ENCODE results near the gene TAF15. TPM values are rescaled to one million over a fixed set of nuclear protein-coding genes. Genes with fewer than 3 reads are reported as not detected.

Gene TAF15
- total and polyA plus RNA-seq, 4 donors = 88.5 to 138 (median 114) TPM

DNA sequence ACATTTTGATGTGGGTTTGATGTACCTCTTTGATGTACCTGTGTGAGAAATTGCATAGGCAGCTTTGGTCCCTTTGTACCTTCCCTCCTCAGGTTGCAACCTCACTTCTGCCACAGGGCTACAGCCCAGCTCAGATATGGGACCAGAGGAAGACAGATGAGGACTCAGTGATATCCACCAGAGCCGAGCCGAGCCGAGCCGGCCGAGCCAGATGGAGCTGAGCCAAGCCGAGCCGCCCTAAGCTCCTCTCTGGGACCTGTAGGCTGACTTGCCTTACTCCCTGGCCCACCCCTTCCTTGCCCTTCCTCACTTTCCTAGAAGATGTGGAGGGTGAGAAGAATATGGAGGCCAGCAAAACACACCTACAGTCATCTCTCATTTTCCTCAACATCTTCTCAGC, 55.6 kb downstream of the TAF15 start:
- ATAC-seq (ENCODE audit: insufficient read depth, low FRiP score) = no peak
- WGBS, 2 donors = 92 to 94% methylated on average over 7 of the region's 7 CpGs
- TF ChIP-seq CTCF (IDR thresholded peaks at IDR 0.05; ENCODE audit: control extremely low read depth, extremely low read depth) = no peak
- no peak overlapping the region for H3K9ac ChIP-seq (ENCODE audit: insufficient read depth in 1 of 2, low read length in 2 of 2)
- H3K9me3 ChIP-seq (ENCODE audit: control insufficient read depth in 4 of 4, insufficient read depth in 3 of 4, low read length in 3 of 4) = no peaks in the 10 kb centered on the region
- no peaks in the 10 kb centered on the region for H3K36me3 ChIP-seq (ENCODE audit: control insufficient read depth in 4 of 4, insufficient read depth in 4 of 4, low read length in 4 of 4)
- no peaks in the 10 kb centered on the region for H3K27me3 ChIP-seq (ENCODE audit: control insufficient read depth in 3 of 3, insufficient read depth in 3 of 3, low read length in 2 of 3)
- DNase-seq = no peak
- H3K27ac ChIP-seq (ENCODE audit: low read depth in 1 of 2, low read length in 1 of 2) = no peak overlapping the region
- H3K4me3 ChIP-seq = no peak overlapping the region
- H3K4me1 ChIP-seq (ENCODE audit: control insufficient read depth in 5 of 5, insufficient read depth in 5 of 5, low read length in 5 of 5) = no peaks in the 10 kb centered on the region

- Histone ChIP-seq H3K9me3 (ENCODE audit: control insufficient read depth in 4 of 4, insufficient read depth in 3 of 4, low read length in 3 of 4) (no peaks in the 10 kb centered on the region), H3K4me3 (no peak overlapping the region), H3K9ac (ENCODE audit: insufficient read depth in 1 of 2, low read length in 2 of 2) (no peak overlapping the region), H3K4me1 (ENCODE audit: control insufficient read depth in 5 of 5, insufficient read depth in 5 of 5, low read length in 5 of 5) (no peaks in the 10 kb centered on the region), H3K27me3 (ENCODE audit: control insufficient read depth in 3 of 3, insufficient read depth in 3 of 3, low read length in 2 of 3) (no peaks in the 10 kb centered on the region), H3K36me3 (ENCODE audit: control insufficient read depth in 4 of 4, insufficient read depth in 4 of 4, low read length in 4 of 4) (no peaks in the 10 kb centered on the region), H3K27ac (ENCODE audit: low read depth in 1 of 2, low read length in 1 of 2) (no peak overlapping the region)
- no peak for TF ChIP-seq CTCF (IDR thresholded peaks at IDR 0.05; ENCODE audit: control extremely low read depth, extremely low read depth)
- DNase-seq = peak in 2 of 3 donors; percentile 24 to 30
- 73 to 88% methylated on average over 3 of the region's 3 CpGs for WGBS, 2 donors
- ATAC-seq (ENCODE audit: insufficient read depth, low FRiP score) = no peak
Observed at GRCh38 chr17:35865412-35866340, 56.4 kb downstream of the TAF15 start.

DNA sequence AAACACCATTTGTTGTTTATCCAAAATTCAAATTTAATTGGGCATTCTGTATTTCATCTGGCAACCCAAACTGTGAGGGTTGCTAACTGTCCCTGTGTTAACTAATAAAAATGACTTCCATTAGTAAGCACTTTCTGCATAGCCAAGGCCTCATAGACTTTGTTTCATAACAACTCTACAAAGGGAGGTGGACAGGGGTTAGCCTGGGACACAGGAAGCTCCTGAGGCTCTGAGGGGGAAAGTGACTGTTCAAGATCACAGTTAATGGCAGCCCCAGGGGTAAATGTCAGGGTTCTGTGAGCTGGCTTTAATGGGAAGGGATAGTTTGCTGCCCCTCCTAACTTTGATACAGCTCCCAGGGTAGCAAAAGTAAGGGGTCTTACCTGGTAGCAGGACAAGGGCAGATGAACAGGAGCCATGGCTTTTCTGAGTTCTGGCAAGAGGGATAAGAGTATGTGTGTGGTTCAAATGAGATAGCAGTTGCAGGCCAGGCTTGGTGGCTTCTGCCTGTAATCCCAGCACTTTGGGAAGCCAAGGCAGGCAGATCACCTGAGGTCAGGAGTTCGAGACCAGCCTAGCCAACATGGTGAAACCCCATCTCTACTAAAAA, 57.2 kb downstream of the TAF15 start:
- Histone ChIP-seq H3K36me3 (ENCODE audit: control insufficient read depth in 4 of 4, insufficient read depth in 4 of 4, low read length in 4 of 4) (no peaks in the 10 kb centered on the region), H3K4me3 (no peak overlapping the region), H3K4me1 (ENCODE audit: control insufficient read depth in 5 of 5, insufficient read depth in 5 of 5, low read length in 5 of 5) (no peaks in the 10 kb centered on the region), H3K9ac (ENCODE audit: insufficient read depth in 1 of 2, low read length in 2 of 2) (no peak overlapping the region), H3K9me3 (ENCODE audit: control insufficient read depth in 4 of 4, insufficient read depth in 3 of 4, low read length in 3 of 4) (no peaks in the 10 kb centered on the region), H3K27me3 (ENCODE audit: control insufficient read depth in 3 of 3, insufficient read depth in 3 of 3, low read length in 2 of 3) (no peaks in the 10 kb centered on the region), H3K27ac (ENCODE audit: low read depth in 1 of 2, low read length in 1 of 2) (no peak overlapping the region)
- DNase-seq (peak in 1 of 3 donors; percentile 6), ATAC-seq (ENCODE audit: insufficient read depth, low FRiP score) (no peak)
- WGBS, 2 donors = 100% methylated on average over 1 of the region's 1 CpG
- TF ChIP-seq CTCF (IDR thresholded peaks at IDR 0.05; ENCODE audit: control extremely low read depth, extremely low read depth) = no peak
